HG03558 (cell line): Measurements from ENCODE around the gene FSTL4.
"Not testable (repeated sequence)": the region's sequence is repeated elsewhere in the genome, so short reads cannot be mapped to it uniquely, and the experiment has no call there.

Experiments used
- ATAC-seq: cut with Tn5 transposase; IDR thresholded peaks from one replicate; pipeline ENCODE4 v1.9.1; 2021; ENCODE audit warnings: moderate number of reproducible peaks; ENCODE audit not compliant: unreplicated experiment; ENCODE audit errors: extremely low read depth

FSTL4 gene

DNA sequence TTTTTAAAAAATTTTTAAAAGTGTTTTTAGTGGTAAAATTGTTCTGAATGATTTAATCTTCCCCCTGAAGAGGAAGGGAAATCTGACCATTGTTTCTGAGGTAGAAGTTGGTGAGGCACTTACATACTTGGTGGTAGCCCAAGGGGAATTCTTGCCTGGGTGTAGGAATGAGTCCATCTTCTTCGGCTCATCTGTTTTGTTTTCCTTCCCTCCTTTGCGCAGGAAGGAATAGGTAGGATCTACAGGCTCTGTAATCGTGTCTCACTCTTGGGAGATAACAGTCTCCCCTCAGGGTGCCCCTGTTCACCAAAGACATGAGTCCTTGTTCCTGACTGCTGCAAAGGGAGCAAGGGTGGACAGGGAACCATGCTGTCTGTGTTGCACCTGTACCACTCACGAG lies 422.5 kb downstream of the FSTL4 start:
- ATAC-seq, result no peak

DNA sequence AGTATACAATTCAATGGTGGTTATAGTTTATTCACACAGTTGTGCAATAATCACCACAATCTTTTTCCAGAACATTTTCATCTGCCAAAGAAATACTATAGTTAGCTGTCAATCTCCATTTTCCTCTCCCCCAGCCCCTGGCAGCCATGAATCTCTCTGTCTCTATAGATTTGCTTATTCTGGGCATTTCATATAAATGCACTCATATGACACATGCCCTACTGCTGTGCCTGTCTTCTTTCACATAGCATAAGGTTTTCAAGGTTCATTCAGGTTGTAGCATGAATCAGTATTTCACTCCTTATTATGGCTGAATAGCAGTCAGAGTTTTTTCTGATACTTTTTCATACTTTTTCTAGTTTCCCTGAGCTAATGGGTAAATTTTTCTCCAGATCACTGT lies 432.9 kb downstream of the FSTL4 start:
- ATAC-seq, result no peak

DNA sequence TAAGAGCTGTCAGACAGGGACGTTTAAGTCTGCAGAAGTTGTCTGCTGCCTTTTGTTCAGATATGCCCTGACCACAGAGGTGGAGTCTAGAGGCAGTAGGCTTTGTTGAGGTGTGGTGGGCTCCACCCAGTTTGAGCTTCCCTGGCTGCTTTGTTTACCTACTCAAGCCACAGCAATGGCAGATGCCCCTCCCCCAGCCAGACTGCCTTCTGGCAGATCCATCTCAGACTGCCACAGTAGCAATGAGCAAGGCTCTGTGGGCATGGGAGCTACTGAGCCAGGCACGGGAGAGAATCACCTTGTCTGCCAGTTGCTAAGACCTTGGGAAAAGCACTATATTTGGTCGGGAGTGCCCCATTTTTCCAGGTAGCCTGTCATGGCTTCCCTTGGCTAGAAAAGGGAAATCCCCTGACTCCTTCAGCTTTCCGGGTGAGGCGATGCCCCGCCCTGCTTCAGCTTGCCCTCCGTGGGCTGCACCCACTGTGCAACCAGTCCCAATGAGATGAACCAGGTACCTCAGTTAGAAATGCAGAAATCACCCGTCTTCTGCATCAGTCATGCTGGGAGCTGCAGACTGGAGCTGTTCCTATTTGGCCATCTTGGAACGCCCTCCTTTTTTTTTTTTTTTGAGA lies 441.5 kb downstream of the FSTL4 start:
- ATAC-seq, result not testable (repeated sequence)

DNA sequence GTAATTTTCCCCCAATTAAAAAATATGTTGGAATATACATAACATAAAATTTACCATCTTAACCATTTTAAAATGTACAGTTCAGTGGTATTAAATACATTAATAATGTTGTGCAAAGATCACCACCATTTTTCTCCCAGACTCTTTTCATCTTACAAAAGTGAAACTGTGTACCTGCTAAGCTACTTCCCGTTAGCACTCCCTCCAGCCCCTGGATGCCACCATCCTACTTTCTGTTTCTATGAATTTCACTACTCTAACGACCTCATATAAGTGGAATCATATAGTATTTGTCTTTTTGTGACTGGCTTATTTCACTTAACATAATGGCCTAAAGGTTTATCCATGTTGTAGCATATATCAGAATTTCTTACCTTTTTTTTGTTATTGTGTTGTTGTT lies 447.6 kb downstream of the FSTL4 start:
- no peak for ATAC-seq

- no peak for ATAC-seq
These were observed 448.5 kb downstream of the FSTL4 start for GRCh38 chr5:133163839-133164238.

- no peak for ATAC-seq
These were observed 452.8 kb downstream of the FSTL4 start for GRCh38 chr5:133159543-133159942.

DNA sequence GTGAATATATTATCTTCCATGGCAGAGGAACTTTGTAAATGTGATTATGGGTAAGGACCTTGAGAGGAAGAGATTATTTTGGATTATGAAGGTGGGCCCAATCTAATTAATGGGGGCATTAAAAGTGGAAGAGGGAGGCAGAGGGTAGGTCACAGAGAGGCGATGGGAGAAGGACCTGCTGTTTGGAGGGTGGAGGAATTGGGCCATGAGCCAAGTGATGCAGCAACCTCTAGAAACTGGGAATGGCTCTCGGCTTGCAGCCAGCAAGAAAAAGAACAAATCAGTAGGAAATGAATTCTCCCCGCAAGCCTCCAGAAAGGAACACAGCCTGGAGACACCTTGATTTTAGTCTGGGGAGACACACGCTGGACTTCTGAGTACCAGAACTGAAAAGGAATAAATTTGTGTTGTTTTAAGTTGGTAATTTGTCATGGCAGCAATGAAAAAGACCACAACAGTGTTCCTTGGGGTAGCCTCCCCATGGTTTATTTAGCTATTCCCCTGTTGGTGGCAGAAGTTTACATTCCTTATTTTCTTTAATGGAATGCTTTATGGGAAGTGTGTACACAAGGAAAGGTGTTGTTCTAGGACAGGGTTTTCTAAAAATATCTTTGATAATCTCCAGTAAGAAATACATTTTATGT lies 456.9 kb downstream of the FSTL4 start:
- ATAC-seq, result no peak

- no peak for ATAC-seq
These were observed 457.9 kb downstream of the FSTL4 start for GRCh38 chr5:133154274-133155075.

GRCh38 chr5:133150909-133151544 lies 461.3 kb downstream of the FSTL4 start:
- ATAC-seq, result no peak

DNA sequence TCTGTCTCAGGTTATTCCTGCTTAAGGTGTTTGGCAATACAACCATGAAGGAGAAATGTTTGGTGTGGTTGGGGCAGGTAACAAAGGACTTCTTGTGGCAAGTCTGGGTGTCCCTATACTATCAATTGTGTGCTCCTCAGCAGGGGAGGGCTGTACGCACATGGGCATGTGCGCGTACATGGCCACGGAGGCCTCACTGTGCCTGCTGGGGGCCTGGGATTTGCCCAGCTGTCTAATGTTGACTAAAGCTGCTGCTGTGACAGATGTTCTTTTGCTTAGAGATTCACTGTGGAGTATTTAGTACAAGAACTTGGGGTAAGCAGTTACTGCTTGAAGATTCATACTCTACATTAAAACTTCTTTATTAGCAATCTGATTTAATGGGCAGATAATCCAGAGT lies 463.0 kb downstream of the FSTL4 start:
- ATAC-seq, result no peak

- no peak for ATAC-seq
These were observed 464.4 kb downstream of the FSTL4 start for GRCh38 chr5:133147815-133148567.

- no peak for ATAC-seq
These were observed 464.9 kb downstream of the FSTL4 start for GRCh38 chr5:133147411-133147810.
